ENCODE data around the gene PIN1. TPM values are rescaled to one million over a fixed set of nuclear protein-coding genes. Genes with fewer than 3 reads are reported as not detected.
A peak's percentile ranks its signal among the peaks of the same experiment; 100 is the strongest.
"Not testable (repeated sequence)": the region's sequence is repeated elsewhere in the genome, so short reads cannot be mapped to it uniquely, and the experiment has no call there.

The PIN1 gene
- total RNA-seq, result 128 and 139 TPM in 2 replicates

- peak; percentile 78 for DNase-seq (ENCODE audit: extremely low read depth, low read depth, low spot score)
These were observed at the start of gene PIN1 for GRCh38 chr19:9834726-9835506. TSS of gene PIN1 (plus strand) at chr19:9835318. CDS start at chr19:9835345, 27 bp downstream.

GRCh38 chr19:9785367-9786331 lies 49.5 kb upstream of the PIN1 start:
- peak; percentile 54 for DNase-seq (ENCODE audit: extremely low read depth, low read depth, low spot score)

GRCh38 chr19:9786342-9786741 lies 48.8 kb upstream of the PIN1 start:
- no peak for DNase-seq (ENCODE audit: extremely low read depth, low read depth, low spot score)

- DNase-seq (ENCODE audit: extremely low read depth, low read depth, low spot score), result no peak
These were observed 48.3 kb upstream of the PIN1 start for GRCh38 chr19:9786819-9787218.

GRCh38 chr19:9788604-9789003 lies 46.5 kb upstream of the PIN1 start:
- DNase-seq (ENCODE audit: extremely low read depth, low read depth, low spot score), result not testable (repeated sequence)

GRCh38 chr19:9789066-9789465 lies 46.1 kb upstream of the PIN1 start:
- no peak for DNase-seq (ENCODE audit: extremely low read depth, low read depth, low spot score)

GRCh38 chr19:9789579-9789978 lies 45.5 kb upstream of the PIN1 start:
- DNase-seq (ENCODE audit: extremely low read depth, low read depth, low spot score), result not testable (repeated sequence)

GRCh38 chr19:9791073-9791367 lies 44.1 kb upstream of the PIN1 start:
- not testable (repeated sequence) for DNase-seq (ENCODE audit: extremely low read depth, low read depth, low spot score)

GRCh38 chr19:9791552-9792205 lies 43.4 kb upstream of the PIN1 start:
- peak; percentile 33 for DNase-seq (ENCODE audit: extremely low read depth, low read depth, low spot score)

GRCh38 chr19:9792206-9793070 lies 42.7 kb upstream of the PIN1 start:
- DNase-seq (ENCODE audit: extremely low read depth, low read depth, low spot score), result peak; percentile 54

- DNase-seq (ENCODE audit: extremely low read depth, low read depth, low spot score), result no peak
These were observed 42.0 kb upstream of the PIN1 start for GRCh38 chr19:9793071-9793591.

- DNase-seq (ENCODE audit: extremely low read depth, low read depth, low spot score), result peak; percentile 85
These were observed 38.9 kb upstream of the PIN1 start for GRCh38 chr19:9796113-9796773.

- DNase-seq (ENCODE audit: extremely low read depth, low read depth, low spot score), result no peak
These were observed 37.2 kb upstream of the PIN1 start for GRCh38 chr19:9797871-9798270.

- DNase-seq (ENCODE audit: extremely low read depth, low read depth, low spot score), result no peak
These were observed 36.0 kb upstream of the PIN1 start for GRCh38 chr19:9799162-9799561.

- DNase-seq (ENCODE audit: extremely low read depth, low read depth, low spot score), result no peak
These were observed 33.1 kb upstream of the PIN1 start for GRCh38 chr19:9801976-9802375.

GRCh38 chr19:9806803-9807202 lies 28.3 kb upstream of the PIN1 start:
- DNase-seq (ENCODE audit: extremely low read depth, low read depth, low spot score), result no peak

- DNase-seq (ENCODE audit: extremely low read depth, low read depth, low spot score), result no peak
These were observed 26.0 kb upstream of the PIN1 start for GRCh38 chr19:9808855-9809824.

GRCh38 chr19:9811139-9811538 lies 24.0 kb upstream of the PIN1 start:
- no peak for DNase-seq (ENCODE audit: extremely low read depth, low read depth, low spot score)

Data from glomerular endothelial cell (primary cell).